Colonic mucosa (tissue), 4 donors: ENCODE data around the gene DIP2C. TPM values are rescaled to one million over a fixed set of nuclear protein-coding genes. Genes with fewer than 3 reads are reported as not detected.
A peak's percentile ranks its signal among the peaks of the same experiment; 100 is the strongest.

Experiments used
- DNase-seq: peaks from one replicate; pipeline ENCODE4 v3.0.0-alpha.2; 2020
- H3K27ac ChIP-seq: fragments of 200-600 bp; one replicate; pipeline ENCODE4 v1.8.0; 2021
- H3K27me3 ChIP-seq: fragments of 200-600 bp; one replicate; pipeline ENCODE4 v1.8.0; 2021
- H3K36me3 ChIP-seq: fragments of 200-600 bp; one replicate; pipeline ENCODE4 v1.8.0; 2021
- H3K4me1 ChIP-seq: fragments of 200-600 bp; one replicate; pipeline ENCODE4 v1.8.0; 2021; ENCODE audit warnings: mild to moderate bottlenecking
- H3K4me3 ChIP-seq: fragments of 200-600 bp; one replicate; pipeline ENCODE4 v1.8.0; 2021
- H3K9ac ChIP-seq, 2 donors: one replicate each; pipeline ENCODE4 v1.7.0; 2013; ENCODE audit warnings: control low read depth in 2 of 2, low read depth in 2 of 2, low read length in 2 of 2
- H3K9me3 ChIP-seq: fragments of 200-600 bp; one replicate; pipeline ENCODE4 v1.8.0; 2021
- CTCF ChIP-seq: fragments of 200-600 bp; IDR thresholded peaks from one replicate; pipeline ENCODE4 v1.8.0; 2022; ENCODE audit warnings: antibody characterized with exemption, mild to moderate bottlenecking
- intact Hi-C: fragments of 100-400 bp; cut with DNase I; formaldehyde crosslinking; loops from one replicate; pipeline ENCODE4 v1.14.1; 2022
- total RNA-seq, 2 donors: library from RNA; stranded (reverse); fragmentation: NEBNext Ultra II Directional in 1 of 2; extraction: Animal tissue kit (Norgen Biotek cat#: 25700) in 1 of 2; gene quantifications; one replicate each; pipeline ENCODE4 v1.2.1, GENCODE V29; 2021
- donor health status: healthy.
- donor health status: DM: no; HTN: no; CAD: no.
- donor health status: DM: no; HTN: no; CAD: no.

DIP2C gene
- total RNA-seq, 2 donors from 2014 or later, result 7.6 to 11.2 TPM

- no peaks in the 10 kb centered on the region for H3K36me3 ChIP-seq
- H3K4me1 ChIP-seq, result no peaks in the 10 kb centered on the region
- no peaks in the 10 kb centered on the region for H3K9me3 ChIP-seq
- no peak overlapping the region for H3K4me3 ChIP-seq
- DNase-seq, result no peak
- TF ChIP-seq CTCF, result no peak
- intact Hi-C loops, result no loop called here
- no peaks in the 10 kb centered on the region for H3K27me3 ChIP-seq
- H3K9ac ChIP-seq, result no peak overlapping the region
- H3K27ac ChIP-seq, result no peak overlapping the region
Observed at GRCh38 chr10:609262-609658, 80.2 kb downstream of the DIP2C start.

GRCh38 chr10:608331-609261, 80.9 kb downstream of the DIP2C start:
- no peak overlapping the region for H3K4me3 ChIP-seq
- no peaks in the 10 kb centered on the region for H3K4me1 ChIP-seq
- H3K9me3 ChIP-seq, result no peaks in the 10 kb centered on the region
- intact Hi-C loops, result no loop called here
- no peak for TF ChIP-seq CTCF
- no peak overlapping the region for H3K9ac ChIP-seq
- DNase-seq, result no peak
- no peaks in the 10 kb centered on the region for H3K27me3 ChIP-seq
- H3K27ac ChIP-seq, result no peak overlapping the region
- no peaks in the 10 kb centered on the region for H3K36me3 ChIP-seq

GRCh38 chr10:607545-608185, 81.8 kb downstream of the DIP2C start:
- H3K36me3 ChIP-seq, result no peaks in the 10 kb centered on the region
- no peak overlapping the region for H3K9ac ChIP-seq
- no peaks in the 10 kb centered on the region for H3K9me3 ChIP-seq
- H3K27me3 ChIP-seq, result no peaks in the 10 kb centered on the region
- no peak for TF ChIP-seq CTCF
- intact Hi-C loops, result no loop called here
- DNase-seq, result no peak
- no peak overlapping the region for H3K27ac ChIP-seq
- no peak overlapping the region for H3K4me3 ChIP-seq
- no peaks in the 10 kb centered on the region for H3K4me1 ChIP-seq

GRCh38 chr10:606762-607544, 82.5 kb downstream of the DIP2C start:
- no peak overlapping the region for H3K9ac ChIP-seq
- no peaks in the 10 kb centered on the region for H3K9me3 ChIP-seq
- intact Hi-C loops, result no loop called here
- no peak for DNase-seq
- no peaks in the 10 kb centered on the region for H3K36me3 ChIP-seq
- no peak for TF ChIP-seq CTCF
- H3K27ac ChIP-seq, result no peak overlapping the region
- no peaks in the 10 kb centered on the region for H3K27me3 ChIP-seq
- no peak overlapping the region for H3K4me3 ChIP-seq
- no peaks in the 10 kb centered on the region for H3K4me1 ChIP-seq

GRCh38 chr10:605632-606325, 83.7 kb downstream of the DIP2C start:
- H3K9me3 ChIP-seq, result no peaks in the 10 kb centered on the region
- no peak for TF ChIP-seq CTCF
- peak overlapping the region in 1 of 2 donors; percentile 55 for H3K9ac ChIP-seq
- peak overlapping the region; percentile 37 for H3K27ac ChIP-seq
- no peaks in the 10 kb centered on the region for H3K27me3 ChIP-seq
- no peak overlapping the region for H3K4me3 ChIP-seq
- H3K36me3 ChIP-seq, result no peaks in the 10 kb centered on the region
- H3K4me1 ChIP-seq, result no peaks in the 10 kb centered on the region
- DNase-seq, result no peak
- intact Hi-C loops, result no loop called here
